GM12874 (cell line): ENCODE data around the gene CST9.

Experiments
- CTCF ChIP-seq: IDR thresholded peaks from 2 replicates; pipeline ENCODE4 v1.5.1; 2011; ENCODE audit warnings: low read depth, mild to moderate bottlenecking, control low read depth, low read length, moderate library complexity; ENCODE audit not compliant: insufficient read depth

CST9 gene

GRCh38 chr20:23586735-23587525 is 18.8 kb downstream of the CST9 start:
- no peak for TF ChIP-seq CTCF

GRCh38 chr20:23585808-23586734 is 19.6 kb downstream of the CST9 start:
- no peak for TF ChIP-seq CTCF

GRCh38 chr20:23585449-23585807 is 20.3 kb downstream of the CST9 start:
- no peak for TF ChIP-seq CTCF

GRCh38 chr20:23584434-23585199 is 21.1 kb downstream of the CST9 start:
- no peak for TF ChIP-seq CTCF

DNA sequence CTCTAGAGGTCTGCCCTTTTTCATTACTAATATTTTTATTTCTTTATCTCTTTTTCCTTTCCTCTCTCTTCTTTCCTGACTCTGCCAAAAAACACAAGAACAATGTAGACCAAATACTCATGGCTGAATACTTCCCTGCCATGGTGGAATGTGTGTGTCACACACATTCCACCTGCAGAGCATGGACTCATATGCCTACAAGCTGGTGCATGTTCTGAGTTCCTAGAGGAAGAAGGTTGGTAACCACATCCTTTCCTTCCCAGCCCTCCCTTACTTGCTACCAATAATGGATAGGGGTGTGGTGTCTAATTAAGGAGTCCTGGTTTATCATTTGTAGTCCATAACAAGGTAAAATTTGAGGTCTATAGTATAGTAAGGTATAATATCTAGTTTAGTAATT is 22.2 kb downstream of the CST9 start:
- no peak for TF ChIP-seq CTCF

GRCh38 chr20:23582293-23582692 is 23.4 kb downstream of the CST9 start:
- TF ChIP-seq CTCF, result no peak

GRCh38 chr20:23574977-23575376 is 30.7 kb downstream of the CST9 start:
- no peak for TF ChIP-seq CTCF
